Thymus (tissue), 2 donors: ENCODE results near the gene VPS52. TPM values are rescaled to one million over a fixed set of nuclear protein-coding genes. Genes with fewer than 3 reads are reported as not detected.

Experiments used
- polyA plus RNA-seq: library from polyadenylated mRNA; stranded (reverse); fragments of 200-250 nt; gene quantifications from one replicate; pipeline ENCODE4 v1.2.3, GENCODE V29; 2013
- total RNA-seq: library from RNA; stranded (reverse); fragments of 120-200 nt; gene quantifications from one replicate; pipeline ENCODE4 v1.2.4, GENCODE V29; 2013
- donor health status: healthy.

Gene VPS52
- total and polyA plus RNA-seq, 2 donors = 26.3 to 59.0 TPM

Other genes with a start within 250 kb of the VPS52 start
- gene HLA-DPA1, start 198.2 kb downstream of the VPS52 start, total RNA-seq = 700 TPM
- gene HLA-DPA1, start 198.2 kb downstream of the VPS52 start, polyA plus RNA-seq = 332 TPM
- gene HLA-DPB1, start 195.9 kb downstream of the VPS52 start, total RNA-seq = 306 TPM
- gene HLA-DPB1, start 195.9 kb downstream of the VPS52 start, polyA plus RNA-seq = 575 TPM
- gene COL11A2, start 79.4 kb downstream of the VPS52 start, total RNA-seq = 2.1 TPM
- gene COL11A2, start 79.4 kb downstream of the VPS52 start, polyA plus RNA-seq = 5.5 TPM
- gene RXRB, start 71.2 kb downstream of the VPS52 start, total RNA-seq = 19.4 TPM
- gene RXRB, start 71.2 kb downstream of the VPS52 start, polyA plus RNA-seq = 60.7 TPM
- 32.1 TPM for gene SLC39A7, start 71.0 kb downstream of the VPS52 start, total RNA-seq
- 43.0 TPM for gene SLC39A7, start 71.0 kb downstream of the VPS52 start, polyA plus RNA-seq
- 31.3 TPM for gene HSD17B8, start 67.2 kb downstream of the VPS52 start, total RNA-seq
- gene HSD17B8, start 67.2 kb downstream of the VPS52 start, polyA plus RNA-seq = 15.7 TPM
- 35.0 TPM for gene RING1, start 63.4 kb downstream of the VPS52 start, total RNA-seq
- 62.6 TPM for gene RING1, start 63.4 kb downstream of the VPS52 start, polyA plus RNA-seq
- 5,201 TPM for gene RPS18, start 199 bp upstream of the VPS52 start, total RNA-seq
- gene RPS18, start 199 bp upstream of the VPS52 start, polyA plus RNA-seq = 5,710 TPM
- 9.0 TPM for gene B3GALT4, start 5.2 kb upstream of the VPS52 start, total RNA-seq
- gene B3GALT4, start 5.2 kb upstream of the VPS52 start, polyA plus RNA-seq = 14.9 TPM
- 48.6 TPM for gene WDR46, start 17.4 kb upstream of the VPS52 start, total RNA-seq
- gene WDR46, start 17.4 kb upstream of the VPS52 start, polyA plus RNA-seq = 68.6 TPM
- gene PFDN6, start 17.7 kb upstream of the VPS52 start, total RNA-seq = 92.8 TPM
- gene PFDN6, start 17.7 kb upstream of the VPS52 start, polyA plus RNA-seq = 171 TPM
- gene RGL2, start 27.1 kb upstream of the VPS52 start, total RNA-seq = 19.9 TPM
- 120 TPM for gene RGL2, start 27.1 kb upstream of the VPS52 start, polyA plus RNA-seq
- 37.7 TPM for gene TAPBP, start 42.2 kb upstream of the VPS52 start, total RNA-seq
- 57.0 TPM for gene TAPBP, start 42.2 kb upstream of the VPS52 start, polyA plus RNA-seq
- 10.3 TPM for gene ZBTB22, start 45.9 kb upstream of the VPS52 start, total RNA-seq
- gene ZBTB22, start 45.9 kb upstream of the VPS52 start, polyA plus RNA-seq = 15.5 TPM
- 45.0 TPM for gene DAXX, start 51.1 kb upstream of the VPS52 start, total RNA-seq
- 48.1 TPM for gene DAXX, start 51.1 kb upstream of the VPS52 start, polyA plus RNA-seq
- 34.3 TPM for gene KIFC1, start 119.9 kb upstream of the VPS52 start, total RNA-seq
- 5.5 TPM for gene KIFC1, start 119.9 kb upstream of the VPS52 start, polyA plus RNA-seq
- 16.3 TPM for gene PHF1, start 139.1 kb upstream of the VPS52 start, total RNA-seq
- gene PHF1, start 139.1 kb upstream of the VPS52 start, polyA plus RNA-seq = 141 TPM
- 136 TPM for gene CUTA, start 146.2 kb upstream of the VPS52 start, total RNA-seq
- 199 TPM for gene CUTA, start 146.2 kb upstream of the VPS52 start, polyA plus RNA-seq
- gene SYNGAP1, start 148.2 kb upstream of the VPS52 start, total RNA-seq = 3.0 TPM
- 26.7 TPM for gene SYNGAP1, start 148.2 kb upstream of the VPS52 start, polyA plus RNA-seq
- 5.7 TPM for gene ZBTB9, start 182.7 kb upstream of the VPS52 start, total RNA-seq
- gene ZBTB9, start 182.7 kb upstream of the VPS52 start, polyA plus RNA-seq = 9.0 TPM